Stimulated activated CD4-positive, alpha-beta T cell treated with anti-CD3 and anti-CD28 coated beads, Interleukin-12 subunit alpha, Interleukin-12 subunit beta, amount 100 ng/mL, for 24 hours (primary cell): Measurements from ENCODE around the gene SEC24B.
A peak's percentile ranks its signal among the peaks of the same experiment; 100 is the strongest.
"Not testable (repeated sequence)": the region's sequence is repeated elsewhere in the genome, so short reads cannot be mapped to it uniquely, and the experiment has no call there.

Experiments used
- DNase-seq, 2 experiments: peaks; one replicate each; pipeline ENCODE4 v3.0.0-alpha.2; 2020; ENCODE audit warnings: low read depth in 2 of 2

SEC24B gene

GRCh38 chr4:109432696-109433095, 919 bp upstream of the SEC24B start:
- DNase-seq = no peak

GRCh38 chr4:109434007-109434971, 674 bp downstream of the SEC24B start:
- peak in 1 of 2 experiments; percentile 6 for DNase-seq

- DNase-seq = no peak
Observed at GRCh38 chr4:109435635-109436034, 2.0 kb downstream of the SEC24B start.

- DNase-seq = no peak
Observed at GRCh38 chr4:109436504-109436903, 2.9 kb downstream of the SEC24B start.

GRCh38 chr4:109440948-109441347, 7.3 kb downstream of the SEC24B start:
- no peak for DNase-seq

- DNase-seq = no peak
Observed at GRCh38 chr4:109441862-109442458, 8.3 kb downstream of the SEC24B start.

GRCh38 chr4:109444182-109444844, 10.7 kb downstream of the SEC24B start:
- DNase-seq = no peak

GRCh38 chr4:109447278-109447677, 13.7 kb downstream of the SEC24B start:
- DNase-seq = no peak

GRCh38 chr4:109451544-109452273, 18.1 kb downstream of the SEC24B start:
- DNase-seq = no peak

GRCh38 chr4:109453110-109453509, 19.5 kb downstream of the SEC24B start:
- not testable (repeated sequence) for DNase-seq

GRCh38 chr4:109462297-109462696, 28.7 kb downstream of the SEC24B start:
- no peak for DNase-seq

- no peak for DNase-seq
Observed at GRCh38 chr4:109462802-109463201, 29.2 kb downstream of the SEC24B start.

GRCh38 chr4:109465069-109465468, 31.5 kb downstream of the SEC24B start:
- no peak for DNase-seq

GRCh38 chr4:109469915-109470314, 36.3 kb downstream of the SEC24B start:
- no peak for DNase-seq

- no peak for DNase-seq
Observed at GRCh38 chr4:109472343-109472761, 38.7 kb downstream of the SEC24B start.

- DNase-seq = no peak
Observed at GRCh38 chr4:109473824-109474223, 40.2 kb downstream of the SEC24B start.

GRCh38 chr4:109486007-109486406, 52.4 kb downstream of the SEC24B start:
- DNase-seq = no peak

- no peak for DNase-seq
Observed at GRCh38 chr4:109494563-109494962, 60.9 kb downstream of the SEC24B start.

- no peak for DNase-seq
Observed at GRCh38 chr4:109495514-109495913, 61.9 kb downstream of the SEC24B start.

- DNase-seq = no peak
Observed at GRCh38 chr4:109496875-109497274, 63.3 kb downstream of the SEC24B start.

GRCh38 chr4:109497511-109497910, 63.9 kb downstream of the SEC24B start:
- no peak for DNase-seq

GRCh38 chr4:109499513-109499912, 65.9 kb downstream of the SEC24B start:
- DNase-seq = no peak
